ENCODE measurements around the gene LPP.
A peak's percentile ranks its signal among the peaks of the same experiment; 100 is the strongest.

LPP gene

DNA sequence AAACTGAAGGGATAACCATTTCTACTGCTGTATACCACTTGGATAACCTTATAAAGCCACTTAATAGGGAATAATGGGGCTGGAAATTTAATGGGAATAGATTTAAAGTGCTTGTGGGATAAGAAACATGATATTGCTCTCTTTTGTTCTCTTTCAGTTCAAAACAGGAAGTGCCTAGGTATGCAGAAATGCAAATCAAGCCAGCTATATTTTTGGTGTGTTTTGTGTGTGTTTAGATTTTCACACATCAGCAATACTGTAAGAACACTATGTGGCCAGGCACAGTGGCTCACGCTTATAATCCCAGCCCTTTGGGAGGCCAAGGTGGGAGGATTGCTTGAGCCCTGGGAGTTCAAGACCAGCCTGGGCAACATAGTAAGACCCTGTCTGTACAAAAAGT lies 575.5 kb downstream of the LPP start:
- no peak for DNase-seq

DNA sequence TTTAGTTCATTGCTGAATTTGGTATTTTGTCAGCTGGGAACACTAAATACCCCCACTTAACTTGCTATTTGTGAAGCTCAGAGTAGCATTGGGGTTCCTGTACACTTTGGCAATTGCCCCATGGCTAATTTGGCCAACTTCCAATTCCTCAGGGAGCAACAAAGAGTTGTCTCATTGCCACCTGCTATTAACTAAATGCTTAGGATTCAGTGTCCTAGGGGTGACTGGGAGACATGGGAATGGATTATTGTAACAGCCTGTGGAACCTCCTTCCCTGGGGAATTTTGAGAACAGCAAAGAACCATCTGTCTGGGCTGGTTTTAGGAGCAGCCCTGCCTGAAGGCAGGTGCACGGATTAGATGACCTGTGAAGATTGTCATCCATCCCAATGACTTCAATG lies 580.4 kb downstream of the LPP start:
- no peak for DNase-seq

- DNase-seq, result no peak
Measured at GRCh38 chr3:188739511-188739910, 585.6 kb downstream of the LPP start.

GRCh38 chr3:188740010-188740409 lies 586.1 kb downstream of the LPP start:
- no peak for DNase-seq

GRCh38 chr3:188742755-188743550 lies 589.0 kb downstream of the LPP start:
- DNase-seq, result no peak

- DNase-seq, result no peak
Measured at GRCh38 chr3:188744166-188744565, 590.2 kb downstream of the LPP start.

- no peak for DNase-seq
Measured at GRCh38 chr3:188745031-188745430, 591.1 kb downstream of the LPP start.

DNA sequence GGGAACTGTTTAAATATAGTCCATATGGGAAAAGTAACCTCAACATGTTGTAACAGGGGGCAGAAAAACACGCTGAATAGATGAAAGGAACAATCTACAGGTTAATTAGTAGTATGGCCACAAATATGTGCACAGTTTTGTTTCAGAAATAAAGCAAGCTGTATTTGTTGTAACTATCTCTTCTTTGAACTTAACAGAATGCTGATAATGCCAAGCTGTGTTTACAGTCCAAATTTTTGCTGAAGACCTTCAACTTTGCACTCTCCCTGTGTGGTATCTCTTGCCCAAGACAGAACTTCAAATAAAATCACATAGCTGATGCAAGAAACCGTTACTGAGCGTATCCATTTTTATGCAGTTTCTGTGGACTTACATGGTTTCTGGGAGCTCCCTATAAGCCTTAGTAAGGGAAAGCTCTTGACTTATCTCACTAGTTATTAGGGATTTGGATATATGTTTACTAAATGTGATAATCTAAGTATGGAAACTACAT lies 592.4 kb downstream of the LPP start:
- no peak for DNase-seq

GRCh38 chr3:188747489-188747888 lies 593.5 kb downstream of the LPP start:
- peak; percentile 68 for DNase-seq

GRCh38 chr3:188749010-188749617 lies 595.2 kb downstream of the LPP start:
- DNase-seq, result no peak

DNA sequence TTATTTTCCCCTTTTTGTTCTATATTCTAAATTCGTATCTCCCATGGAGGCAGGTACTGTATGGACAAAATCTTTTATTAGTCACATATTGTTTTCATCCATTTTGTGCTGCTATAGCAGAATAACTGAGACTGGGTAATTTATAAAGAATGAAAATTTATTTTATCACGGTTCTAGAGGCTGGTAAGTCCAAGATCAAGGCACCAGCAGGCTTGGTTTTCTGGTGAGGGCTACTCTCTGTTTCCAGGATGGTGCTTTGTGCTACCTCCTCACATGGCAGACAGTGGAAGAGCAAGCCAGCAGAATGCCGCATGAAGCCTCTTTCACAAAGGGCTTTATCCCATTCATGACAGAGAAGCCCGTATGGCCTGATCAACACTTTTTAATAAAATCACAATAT lies 595.9 kb downstream of the LPP start:
- DNase-seq, result no peak

- no peak for DNase-seq
Measured at GRCh38 chr3:188750617-188751016, 596.7 kb downstream of the LPP start.

DNA sequence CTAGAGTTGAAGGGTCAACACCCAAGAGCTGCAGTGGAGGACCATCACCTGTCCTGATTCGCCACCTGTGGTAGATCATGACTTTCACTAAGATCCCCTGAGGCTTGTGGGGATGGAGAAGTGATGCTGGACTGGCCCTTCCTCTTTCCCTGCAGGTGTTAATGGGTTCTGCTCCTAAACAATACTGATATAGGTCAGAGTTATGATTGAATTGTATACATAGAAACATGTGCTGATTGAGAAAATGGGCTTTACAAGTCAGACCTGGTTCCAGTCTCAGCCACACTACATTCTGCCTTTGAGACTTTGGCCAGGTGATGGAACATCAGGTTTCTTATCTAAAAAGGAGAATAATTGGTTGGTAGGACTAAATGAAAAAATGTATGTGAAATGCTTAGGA lies 598.9 kb downstream of the LPP start:
- DNase-seq, result no peak

- no peak for DNase-seq
Measured at GRCh38 chr3:188754267-188754666, 600.3 kb downstream of the LPP start.

GRCh38 chr3:188756241-188756640 lies 602.3 kb downstream of the LPP start:
- DNase-seq, result no peak

DNA sequence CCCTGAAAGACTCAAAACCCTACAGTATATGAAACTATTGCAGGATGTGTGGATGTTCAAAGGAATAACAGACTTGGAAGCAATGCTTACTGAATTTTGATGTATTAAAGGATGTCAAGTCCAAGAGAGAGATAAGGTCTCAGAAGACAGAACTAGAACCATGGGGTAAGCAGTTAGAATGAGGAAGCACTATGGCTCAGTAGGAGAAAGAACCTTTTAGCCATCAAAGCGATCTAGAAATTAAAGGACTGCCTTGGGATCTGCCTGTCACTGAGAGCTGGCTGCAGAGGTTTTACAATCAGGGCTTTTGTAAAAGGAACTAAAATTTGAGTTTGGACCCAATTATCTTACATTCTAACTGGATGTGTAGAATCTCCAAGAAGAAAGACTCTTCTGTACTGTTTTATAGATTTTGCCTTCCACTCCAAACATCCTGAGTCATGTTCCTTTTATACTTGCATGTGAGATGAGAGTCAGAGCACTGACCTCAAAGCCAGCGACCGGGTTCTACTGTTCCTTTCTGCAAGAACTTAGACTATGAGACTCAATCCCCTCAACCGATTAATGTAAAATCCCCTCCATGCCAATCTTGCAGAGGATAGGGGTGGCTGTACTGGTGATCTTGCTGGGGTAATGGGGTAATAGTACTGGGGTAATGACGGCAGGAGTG lies 605.5 kb downstream of the LPP start:
- no peak for DNase-seq

DNA sequence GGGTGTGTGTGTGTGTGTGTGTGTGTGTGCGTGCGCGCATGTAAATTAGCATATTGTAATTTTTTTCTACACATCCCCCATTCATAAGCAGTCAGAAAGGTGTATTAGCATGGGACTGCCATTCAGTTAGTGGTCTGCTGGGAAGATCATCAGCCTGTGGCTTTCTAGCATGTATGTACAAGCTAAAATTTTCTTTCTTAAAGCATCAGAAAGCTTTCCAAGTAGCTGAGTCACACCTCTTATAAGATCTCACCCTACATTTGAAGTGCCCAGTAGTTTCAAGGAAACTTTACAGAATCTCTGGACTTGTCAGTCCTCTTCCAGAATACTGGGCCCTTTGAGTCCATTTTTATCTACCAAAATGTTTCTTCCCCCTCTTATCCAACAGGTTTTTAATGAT lies 606.5 kb downstream of the LPP start:
- peak; percentile 53 for DNase-seq

DNA sequence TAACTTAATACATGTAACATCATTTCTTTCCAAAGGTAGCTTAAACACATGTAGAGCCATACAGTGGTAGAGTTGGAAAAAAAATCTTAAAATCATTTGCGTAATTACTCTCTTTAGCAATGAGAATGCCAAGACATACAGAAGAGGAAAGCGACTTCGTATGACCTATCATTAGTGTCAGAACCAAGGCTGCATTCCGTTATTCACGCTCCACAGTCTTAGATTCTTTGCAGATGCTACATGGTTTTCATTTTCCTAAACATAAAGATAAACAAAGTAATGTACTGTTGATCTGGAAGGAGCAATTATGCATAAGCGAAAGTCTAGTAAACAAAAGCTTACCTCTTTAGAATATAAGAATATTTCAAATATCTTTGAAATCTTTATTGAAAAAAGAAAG lies 607.5 kb downstream of the LPP start:
- no peak for DNase-seq

- DNase-seq, result no peak
Measured at GRCh38 chr3:188761964-188762363, 608.0 kb downstream of the LPP start.

- DNase-seq, result no peak
Measured at GRCh38 chr3:188764609-188765008, 610.7 kb downstream of the LPP start.

DNA sequence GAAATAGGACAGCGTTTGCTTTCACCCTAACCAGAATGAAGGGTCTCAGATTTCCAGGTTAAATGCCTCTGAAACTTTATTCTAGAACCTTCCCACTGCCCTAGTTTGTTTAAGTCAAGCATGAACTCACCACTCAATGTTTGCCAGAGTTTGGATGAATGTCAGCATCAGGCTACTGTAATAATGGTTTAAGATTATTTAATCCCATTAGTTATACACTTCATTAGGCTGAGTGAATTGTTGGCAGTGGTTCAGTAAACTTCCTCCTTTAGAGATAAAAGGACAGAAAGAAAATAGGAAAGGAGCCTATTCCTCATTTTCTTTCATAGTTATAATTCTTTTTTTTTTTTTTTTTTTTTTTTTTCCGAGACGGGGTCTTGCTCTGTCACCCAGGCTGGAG lies 615.9 kb downstream of the LPP start:
- no peak for DNase-seq

DNA sequence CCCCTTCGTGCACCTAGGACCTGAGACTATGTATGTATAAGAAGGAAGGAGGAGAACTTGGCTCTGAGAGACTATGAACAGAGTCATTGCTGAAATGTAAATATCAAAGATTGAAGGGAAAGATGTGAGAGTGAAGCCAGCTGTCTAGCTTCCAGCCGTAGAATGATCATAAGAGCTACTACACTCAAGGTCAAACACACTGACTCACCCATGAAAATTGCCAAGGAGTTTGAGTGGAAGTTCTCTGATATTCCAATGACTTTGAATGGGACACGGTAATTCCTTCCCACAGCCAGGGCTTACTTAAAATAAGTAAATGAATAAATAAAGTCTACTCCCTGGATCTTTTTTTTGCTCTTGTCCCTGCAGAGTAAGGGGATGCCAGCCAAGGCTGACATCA lies 618.9 kb downstream of the LPP start:
- peak; percentile 87 for DNase-seq

DNA sequence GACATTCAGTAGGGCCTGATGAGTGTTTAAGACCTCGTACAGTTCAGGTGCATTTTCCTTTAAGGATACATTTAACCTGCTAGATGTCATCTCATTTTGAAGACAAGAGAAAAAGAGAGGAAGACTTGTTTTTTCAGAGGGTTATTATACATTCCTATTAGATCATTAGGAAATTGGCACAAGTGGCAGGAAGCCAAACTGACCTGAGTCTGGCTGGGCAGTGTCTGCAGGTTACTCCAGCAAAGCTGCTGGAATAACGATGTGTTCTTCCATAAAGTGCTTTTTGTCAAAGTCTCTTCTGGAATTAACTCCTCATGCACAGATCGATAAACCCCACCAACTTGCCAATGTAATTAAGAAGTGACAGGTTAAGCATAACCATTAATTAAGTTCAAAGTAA lies 621.5 kb downstream of the LPP start:
- no peak for DNase-seq

DNA sequence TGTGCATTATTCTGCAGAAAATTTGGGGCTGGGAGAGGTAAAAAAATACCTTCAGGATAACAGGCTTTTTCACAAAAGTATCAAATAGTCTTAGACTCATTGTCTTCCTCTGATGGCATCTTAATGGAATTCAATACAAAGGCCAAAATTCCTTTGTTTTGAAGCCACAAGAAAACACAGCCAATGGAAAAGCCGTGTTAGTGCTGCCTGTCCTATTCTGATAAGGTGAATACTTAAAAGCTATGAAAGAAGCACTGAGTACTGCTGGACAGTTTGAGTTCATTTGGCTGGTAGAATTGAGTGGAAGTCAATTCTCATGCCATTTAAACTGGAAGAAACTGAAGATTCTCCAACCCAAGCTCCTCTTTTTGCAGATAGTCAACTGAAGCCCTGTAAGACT lies 622.5 kb downstream of the LPP start:
- peak; percentile 64 for DNase-seq
